ENCODE results near the gene TMPO. TPM values are rescaled to one million over a fixed set of nuclear protein-coding genes. Genes with fewer than 3 reads are reported as not detected.
"Not testable (repeated sequence)": the region's sequence is repeated elsewhere in the genome, so short reads cannot be mapped to it uniquely, and the experiment has no call there.

Gene TMPO, protein sequence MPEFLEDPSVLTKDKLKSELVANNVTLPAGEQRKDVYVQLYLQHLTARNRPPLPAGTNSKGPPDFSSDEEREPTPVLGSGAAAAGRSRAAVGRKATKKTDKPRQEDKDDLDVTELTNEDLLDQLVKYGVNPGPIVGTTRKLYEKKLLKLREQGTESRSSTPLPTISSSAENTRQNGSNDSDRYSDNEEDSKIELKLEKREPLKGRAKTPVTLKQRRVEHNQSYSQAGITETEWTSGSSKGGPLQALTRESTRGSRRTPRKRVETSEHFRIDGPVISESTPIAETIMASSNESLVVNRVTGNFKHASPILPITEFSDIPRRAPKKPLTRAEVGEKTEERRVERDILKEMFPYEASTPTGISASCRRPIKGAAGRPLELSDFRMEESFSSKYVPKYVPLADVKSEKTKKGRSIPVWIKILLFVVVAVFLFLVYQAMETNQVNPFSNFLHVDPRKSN
- total RNA-seq, result 143 and 205 TPM in 2 replicates

DNA sequence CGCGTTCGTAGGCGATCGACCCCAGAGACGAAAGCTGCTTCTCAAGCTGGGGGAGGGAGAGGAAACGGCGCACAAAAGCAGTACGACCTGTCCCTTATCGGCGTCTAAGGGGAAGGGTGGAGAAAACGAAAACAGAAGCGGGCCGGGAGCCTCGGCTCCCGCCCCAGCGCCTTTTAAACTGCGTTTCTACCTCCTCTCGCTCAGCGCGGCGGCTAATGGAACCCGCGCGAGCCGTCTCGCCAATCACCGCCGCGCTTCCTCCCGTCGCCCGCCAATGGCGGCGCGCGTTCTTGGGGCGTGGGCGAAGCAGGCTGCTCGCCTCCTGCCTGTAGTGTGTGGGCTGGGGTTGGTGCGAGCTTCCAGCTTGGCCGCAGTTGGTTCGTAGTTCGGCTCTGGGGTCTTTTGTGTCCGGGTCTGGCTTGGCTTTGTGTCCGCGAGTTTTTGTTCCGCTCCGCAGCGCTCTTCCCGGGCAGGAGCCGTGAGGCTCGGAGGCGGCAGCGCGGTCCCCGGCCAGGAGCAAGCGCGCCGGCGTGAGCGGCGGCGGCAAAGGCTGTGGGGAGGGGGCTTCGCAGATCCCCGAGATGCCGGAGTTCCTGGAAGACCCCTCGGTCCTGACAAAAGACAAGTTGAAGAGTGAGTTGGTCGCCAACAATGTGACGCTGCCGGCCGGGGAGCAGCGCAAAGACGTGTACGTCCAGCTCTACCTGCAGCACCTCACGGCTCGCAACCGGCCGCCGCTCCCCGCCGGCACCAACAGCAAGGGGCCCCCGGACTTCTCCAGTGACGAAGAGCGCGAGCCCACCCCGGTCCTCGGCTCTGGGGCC lies at the start of gene TMPO:
TSS of gene TMPO (plus strand) at position 304 of the 824 bp plus-strand sequence. CDS start at position 582, 278 bp downstream.
- peak; percentile 95 for DNase-seq

DNA sequence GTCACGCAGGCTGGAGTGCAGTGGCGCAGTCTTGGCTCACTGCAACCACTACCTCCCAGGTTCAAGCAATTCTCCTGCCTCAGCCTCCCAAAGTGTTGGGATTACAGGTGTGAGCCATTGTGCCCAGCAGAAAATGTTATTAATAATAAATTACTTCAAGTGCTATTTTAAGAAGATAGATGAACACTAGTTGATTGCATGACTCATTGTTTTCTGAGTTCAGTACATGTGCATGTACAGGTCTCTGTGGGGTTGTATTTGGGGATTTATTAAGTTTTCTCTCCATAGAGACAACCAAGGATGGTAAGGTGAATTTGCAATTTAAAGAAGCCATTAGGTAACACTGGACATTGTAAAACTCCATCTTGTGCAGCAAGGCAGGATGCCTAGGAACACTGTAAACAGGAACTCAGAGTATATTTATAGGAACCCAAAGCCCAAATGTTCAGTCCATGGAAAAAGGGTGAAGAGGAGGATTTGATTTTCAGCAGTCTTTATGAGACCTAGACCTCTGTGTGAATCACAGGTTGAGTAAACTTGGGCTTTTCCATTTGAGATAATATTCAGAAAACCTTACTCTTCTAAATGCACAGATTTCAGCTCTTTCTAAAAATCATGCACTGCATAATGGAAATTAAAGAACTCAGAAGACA lies 49.3 kb upstream of the TMPO start:
- no peak for DNase-seq

GRCh38 chr12:98466640-98467400 lies 48.6 kb upstream of the TMPO start:
- no peak for DNase-seq

GRCh38 chr12:98469109-98469508 lies 46.3 kb upstream of the TMPO start:
- DNase-seq, result no peak

DNA sequence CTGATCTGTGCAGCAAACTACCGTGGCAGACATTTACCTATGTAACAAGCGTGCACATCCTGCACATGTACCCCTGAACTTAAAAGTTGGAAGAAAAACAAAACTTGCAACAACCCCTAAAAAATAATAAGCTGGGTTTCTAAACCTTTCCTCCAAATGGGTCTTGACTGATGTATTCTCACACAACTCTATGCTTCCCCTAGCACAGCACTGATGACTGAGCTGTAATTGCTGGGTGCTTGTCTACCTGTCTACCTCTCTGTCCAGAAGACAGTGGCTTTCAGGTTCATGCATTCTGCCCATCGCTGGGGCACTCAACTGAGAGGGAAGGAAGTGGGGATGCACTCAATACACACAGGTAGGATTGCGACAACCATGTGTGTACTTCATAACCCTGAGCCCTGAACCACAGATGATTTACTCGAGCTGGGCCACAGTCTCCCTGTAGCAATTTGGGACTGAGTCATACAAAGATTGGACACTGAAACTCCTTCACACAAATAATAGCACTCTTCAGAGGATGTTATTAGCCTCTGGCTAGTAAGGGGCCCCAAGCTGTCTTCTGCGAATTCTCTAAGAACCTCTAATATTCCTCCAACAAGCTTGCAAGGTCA lies 44.8 kb upstream of the TMPO start:
- no peak for DNase-seq

DNA sequence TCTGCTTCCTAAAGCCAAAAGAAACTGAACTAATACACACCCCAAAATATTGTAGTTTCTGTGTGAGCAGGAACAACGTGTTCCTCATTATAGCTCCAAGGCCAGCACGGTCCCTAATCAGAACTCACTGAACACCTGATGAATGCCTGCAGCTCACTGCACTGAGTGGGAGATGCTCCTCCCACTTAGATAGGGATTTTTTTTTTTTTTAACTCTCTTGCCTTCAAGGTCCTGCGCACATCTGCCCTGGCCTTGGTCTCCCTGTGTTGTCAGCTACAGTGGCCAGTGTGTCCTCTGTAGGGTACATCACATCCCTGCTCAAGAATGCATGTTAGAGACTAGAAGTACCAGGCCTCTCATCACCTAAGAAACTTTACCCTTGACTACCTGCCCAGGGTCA lies 44.3 kb upstream of the TMPO start:
- DNase-seq, result no peak

- no peak for DNase-seq
Measured at GRCh38 chr12:98475565-98475908, 39.9 kb upstream of the TMPO start.

- DNase-seq, result no peak
Measured at GRCh38 chr12:98478606-98479005, 36.8 kb upstream of the TMPO start.

DNA sequence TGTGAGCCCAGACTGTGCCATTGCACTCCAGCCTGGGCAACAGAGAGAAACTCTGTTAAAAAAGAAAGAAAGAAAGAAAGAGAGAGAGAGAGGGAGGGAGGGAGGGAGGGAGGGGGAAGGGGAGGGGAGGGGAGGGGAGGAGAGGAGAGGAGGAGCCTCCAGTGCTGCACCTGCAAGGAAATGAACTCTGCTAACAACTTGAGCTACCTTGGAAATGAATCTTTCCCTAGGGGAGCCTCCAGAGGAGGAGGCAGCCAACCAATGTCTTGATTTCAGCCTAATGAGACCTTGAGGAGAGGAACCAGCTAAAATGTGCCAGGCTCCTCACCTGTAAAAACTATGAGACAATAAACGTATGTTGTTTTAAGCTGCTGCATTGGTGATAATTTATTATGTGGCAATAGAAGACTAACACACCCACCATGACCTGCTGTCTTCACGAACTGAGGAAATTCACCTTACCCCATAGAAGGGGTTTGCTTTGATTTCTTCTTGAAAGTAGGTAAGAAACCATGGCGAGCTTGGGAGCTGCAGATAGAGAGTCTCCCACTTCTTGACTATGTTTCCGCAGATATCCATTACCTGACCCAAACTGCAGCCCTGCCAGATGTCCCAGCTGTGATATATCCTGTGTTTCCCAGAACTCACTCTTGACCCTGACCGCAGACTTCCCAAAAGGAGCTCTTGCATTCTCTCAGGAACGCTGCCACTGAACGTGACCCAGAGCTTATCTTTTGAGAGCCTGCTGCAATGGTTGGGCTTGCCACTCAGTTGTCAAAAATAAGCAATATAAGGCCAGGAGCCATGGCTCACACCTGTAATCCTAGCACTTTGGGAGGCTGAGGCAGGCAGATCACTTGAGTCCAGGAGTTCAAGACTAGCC lies 31.5 kb upstream of the TMPO start:
- no peak for DNase-seq

DNA sequence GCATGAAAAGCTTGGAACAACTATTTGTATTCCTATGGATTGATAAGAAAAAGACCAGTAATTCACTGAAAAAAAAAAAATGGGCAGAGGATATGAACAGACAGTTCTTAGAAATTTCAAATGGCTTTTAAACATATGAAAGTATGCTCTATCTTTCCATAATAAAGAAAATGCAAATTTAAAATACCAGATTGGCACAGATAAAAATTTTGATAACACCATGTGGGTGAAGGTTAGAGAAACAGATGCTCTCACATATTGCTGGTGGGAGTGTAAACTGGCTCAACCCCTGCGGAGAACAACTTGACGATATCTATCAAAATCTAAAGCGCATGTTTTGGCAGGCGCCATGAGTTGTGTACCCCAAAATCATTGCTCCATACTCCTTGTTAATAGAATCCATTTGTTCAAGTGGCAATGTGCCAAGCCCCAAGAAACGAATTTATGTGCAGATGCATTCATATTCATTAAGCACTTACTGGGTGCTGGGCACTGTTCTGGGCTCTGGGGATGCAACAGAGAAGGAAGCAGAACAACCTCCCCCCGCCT lies 29.5 kb upstream of the TMPO start:
- DNase-seq, result no peak

GRCh38 chr12:98488416-98488815 lies 27.0 kb upstream of the TMPO start:
- DNase-seq, result not testable (repeated sequence)

- no peak for DNase-seq
Measured at GRCh38 chr12:98489176-98489575, 26.2 kb upstream of the TMPO start.

DNA sequence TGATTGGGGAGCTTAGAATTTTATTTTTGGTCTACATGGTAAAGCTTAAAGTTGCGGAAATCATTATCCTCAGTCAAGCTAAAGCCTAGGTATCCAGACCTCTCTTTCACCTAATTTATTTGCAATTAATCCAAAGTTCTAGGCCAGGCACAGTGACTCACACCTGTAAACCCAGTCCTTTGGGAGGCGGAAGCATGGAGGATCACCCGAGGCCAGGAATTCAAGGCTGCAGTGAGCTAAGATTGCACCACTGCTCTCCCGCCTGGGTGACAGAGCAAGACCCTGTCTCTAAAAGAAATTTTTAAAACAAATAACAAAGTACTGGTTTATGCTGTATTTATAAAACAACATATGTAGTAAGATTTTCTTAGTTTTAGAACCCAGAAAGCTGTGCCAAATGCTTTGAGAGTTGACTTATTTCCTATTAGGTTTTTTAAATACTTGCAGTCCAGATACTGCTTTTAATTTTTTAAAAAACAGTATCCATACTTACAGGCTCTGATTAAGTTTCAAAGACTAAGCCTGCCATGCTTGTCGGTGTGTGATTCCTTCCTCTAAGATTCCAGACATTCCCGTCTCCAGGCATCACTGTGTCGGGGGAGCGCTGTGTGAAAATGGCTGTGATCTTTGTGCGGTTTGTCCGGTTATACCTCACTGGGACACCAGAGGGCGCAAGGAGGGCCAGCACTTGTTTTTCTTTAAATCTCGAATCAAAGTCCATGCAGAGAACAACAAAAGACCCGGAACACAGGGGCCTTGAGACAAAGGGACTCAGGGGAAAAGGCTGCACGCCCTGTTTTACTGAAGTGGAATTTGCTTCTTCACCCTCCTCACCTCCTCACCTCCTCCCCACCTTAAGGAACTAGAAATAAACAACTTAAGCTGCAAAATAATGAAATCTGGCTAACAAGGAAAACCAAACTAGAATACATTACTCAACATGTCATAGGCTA lies 24.6 kb upstream of the TMPO start:
- peak; percentile 94 for DNase-seq

GRCh38 chr12:98492580-98493140 lies 22.7 kb upstream of the TMPO start:
- peak; percentile 33 for DNase-seq

DNA sequence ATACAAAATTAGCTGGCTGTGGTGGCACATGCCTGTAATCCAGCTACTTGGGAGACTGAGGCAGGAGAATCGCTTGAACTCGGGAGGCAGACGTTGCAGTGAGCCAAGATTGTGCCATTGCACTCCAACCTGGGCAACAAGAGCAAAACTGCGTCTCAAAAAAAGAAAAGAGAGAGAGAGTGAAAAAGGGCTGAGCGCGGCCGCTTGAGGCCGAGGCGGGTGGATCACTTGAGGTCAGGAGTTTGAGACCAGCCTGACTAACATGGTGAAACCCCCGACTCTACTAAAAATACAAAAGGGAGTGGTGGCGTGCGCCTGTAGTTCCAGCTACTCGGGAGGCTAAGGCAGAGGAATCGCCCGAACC lies 14.1 kb upstream of the TMPO start:
- not testable (repeated sequence) for DNase-seq

- peak; percentile 97 for DNase-seq
Measured at GRCh38 chr12:98503342-98503591, 12.1 kb upstream of the TMPO start.

GRCh38 chr12:98503592-98504367 lies 11.6 kb upstream of the TMPO start:
- DNase-seq, result peak; percentile 94

- no peak for DNase-seq
Measured at GRCh38 chr12:98504368-98504617, 11.1 kb upstream of the TMPO start.

DNA sequence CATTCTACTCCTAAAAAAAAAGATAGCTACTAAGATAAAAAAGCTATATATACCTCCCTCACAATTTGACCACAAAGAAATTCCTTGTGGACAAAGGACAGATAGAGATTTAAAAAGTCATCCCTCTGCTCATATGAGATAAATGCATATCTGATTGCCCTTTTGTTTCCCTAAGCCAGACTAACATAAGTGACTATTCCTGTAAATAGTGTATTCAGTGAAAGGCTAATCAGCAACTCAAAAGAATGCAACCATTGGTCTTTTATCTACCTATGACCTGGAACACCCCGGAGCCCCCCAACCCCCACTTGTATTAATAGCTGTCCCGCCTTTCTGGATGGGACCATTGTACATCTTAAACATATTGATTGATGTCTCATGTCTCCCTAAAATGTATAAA lies 6.3 kb upstream of the TMPO start:
- DNase-seq, result no peak

Measured in dermis blood vessel endothelial cell (primary cell).